Measurements from ENCODE around the gene VPS26A.

VPS26A gene

GRCh38 chr10:69179089-69179742, 55.2 kb downstream of the VPS26A start:
- peak; percentile 21 for DNase-seq

- peak; percentile 74 for DNase-seq
These were observed 56.0 kb downstream of the VPS26A start, which contains the start of gene SUPV3L1 for GRCh38 chr10:69179743-69180524. TSS of gene SUPV3L1 (plus strand) at chr10:69180234. CDS start at chr10:69180292, 58 bp downstream.

GRCh38 chr10:69180525-69181204, 56.7 kb downstream of the VPS26A start:
- peak; percentile 1 for DNase-seq

- no peak for DNase-seq
These were observed 57.5 kb downstream of the VPS26A start for GRCh38 chr10:69181433-69181832.

- no peak for DNase-seq
These were observed 58.0 kb downstream of the VPS26A start for GRCh38 chr10:69182005-69182404.

GRCh38 chr10:69186524-69186923, 62.5 kb downstream of the VPS26A start:
- DNase-seq: no peak

GRCh38 chr10:69201045-69201444, 77.1 kb downstream of the VPS26A start:
- DNase-seq: no peak

GRCh38 chr10:69202332-69202731, 78.4 kb downstream of the VPS26A start:
- no peak for DNase-seq

GRCh38 chr10:69208761-69209160, 84.8 kb downstream of the VPS26A start:
- DNase-seq: no peak

GRCh38 chr10:69209787-69210484, 86.0 kb downstream of the VPS26A start:
- no peak for DNase-seq

- DNase-seq: no peak
These were observed 87.1 kb downstream of the VPS26A start for GRCh38 chr10:69211104-69211503.

- no peak for DNase-seq
These were observed 87.5 kb downstream of the VPS26A start for GRCh38 chr10:69211524-69211923.

- no peak for DNase-seq
These were observed 89.8 kb downstream of the VPS26A start for GRCh38 chr10:69213591-69214311.

GRCh38 chr10:69214666-69215131, 90.7 kb downstream of the VPS26A start:
- DNase-seq: no peak

- no peak for DNase-seq
These were observed 91.6 kb downstream of the VPS26A start for GRCh38 chr10:69215405-69216171.

- no peak for DNase-seq
These were observed 92.7 kb downstream of the VPS26A start for GRCh38 chr10:69216577-69217118.

- no peak for DNase-seq
These were observed 93.3 kb downstream of the VPS26A start for GRCh38 chr10:69217119-69217754.

- no peak for DNase-seq
These were observed 94.9 kb downstream of the VPS26A start for GRCh38 chr10:69218831-69219230.

GRCh38 chr10:69220041-69220451, 96.1 kb downstream of the VPS26A start, which contains the start of gene HKDC1:
TSS of gene HKDC1 (plus strand) at chr10:69220332. CDS start at chr10:69220436, 104 bp downstream.
- no peak for DNase-seq

GRCh38 chr10:69220507-69220906, 96.5 kb downstream of the VPS26A start:
- no peak for DNase-seq

Data from T-helper 9 cell (primary cell).